CD4-positive, alpha-beta T cell treated with Interleukin-6 at 100 ng/mL for 8 hours (primary cell): Measurements from ENCODE around the gene PRDM4.

Experiments
- DNase-seq: peaks from one replicate; pipeline ENCODE4 v3.0.0-alpha.2; 2020; ENCODE audit warnings: mixed read lengths, low spot score

Gene PRDM4

GRCh38 chr12:107760809-107761501 lies at the start of gene PRDM4:
TSS of gene PRDM4 (minus strand) at chr12:107761137. CDS start at chr12:107760515, 622 bp downstream.
- DNase-seq = peak; percentile 91

- no peak for DNase-seq
These were observed 46.7 kb upstream of the PRDM4 start for GRCh38 chr12:107807471-107808150.

GRCh38 chr12:107805488-107806180 lies 44.7 kb upstream of the PRDM4 start:
- no peak for DNase-seq

DNA sequence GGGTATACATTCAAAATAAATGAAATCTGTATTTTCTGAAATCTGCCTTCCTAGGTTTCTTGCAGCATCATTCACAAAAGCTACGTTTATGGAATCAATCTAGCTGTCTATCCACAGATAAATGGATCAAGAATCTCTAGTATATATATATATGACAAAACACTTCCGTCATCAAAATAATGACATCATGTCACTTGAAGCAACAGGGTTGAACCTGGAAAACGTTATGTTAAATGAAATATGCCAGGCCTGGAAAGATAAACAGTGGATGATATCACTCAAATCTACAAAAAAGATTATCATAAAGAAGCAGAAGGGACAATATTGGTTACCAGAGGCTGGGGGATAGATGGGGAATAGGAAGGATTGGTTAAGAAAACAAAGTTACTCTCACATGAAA lies 42.2 kb upstream of the PRDM4 start:
- DNase-seq = no peak

DNA sequence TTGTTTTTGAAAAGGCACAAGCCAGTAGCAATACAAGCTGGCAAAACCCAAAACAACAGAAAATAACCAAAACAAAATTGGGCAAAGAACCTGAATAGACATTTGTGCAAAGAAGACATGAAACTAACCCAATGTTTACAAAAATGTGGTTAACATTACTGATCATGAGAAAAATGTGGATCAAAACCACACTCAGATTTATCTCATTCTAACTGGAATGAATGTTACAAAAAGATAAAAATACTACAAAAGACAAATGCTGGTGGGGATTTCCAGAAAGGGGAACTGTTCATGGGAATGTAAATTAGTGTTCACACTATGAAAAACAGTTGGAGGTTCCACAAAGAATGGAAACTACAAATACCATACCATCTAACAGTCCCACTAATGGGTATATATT lies 40.2 kb upstream of the PRDM4 start:
- no peak for DNase-seq

DNA sequence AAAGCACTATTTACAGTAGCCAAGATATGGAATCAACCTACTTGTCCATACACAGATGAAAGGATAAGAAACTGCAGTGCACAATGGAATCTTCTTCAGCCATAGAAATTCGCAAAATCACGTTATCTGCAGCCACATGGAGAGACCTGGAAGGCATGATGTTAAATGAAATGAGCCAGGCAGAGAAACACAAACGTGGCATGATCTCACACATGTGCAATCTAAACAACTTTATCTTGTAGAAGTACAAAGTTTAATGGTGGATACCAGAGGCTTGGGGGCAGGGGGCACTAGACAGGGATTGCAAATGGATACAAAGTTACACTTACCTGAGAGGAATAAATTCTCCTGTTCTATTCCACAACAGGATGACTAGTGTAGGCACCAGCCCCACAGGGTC lies 37.6 kb upstream of the PRDM4 start:
- no peak for DNase-seq

DNA sequence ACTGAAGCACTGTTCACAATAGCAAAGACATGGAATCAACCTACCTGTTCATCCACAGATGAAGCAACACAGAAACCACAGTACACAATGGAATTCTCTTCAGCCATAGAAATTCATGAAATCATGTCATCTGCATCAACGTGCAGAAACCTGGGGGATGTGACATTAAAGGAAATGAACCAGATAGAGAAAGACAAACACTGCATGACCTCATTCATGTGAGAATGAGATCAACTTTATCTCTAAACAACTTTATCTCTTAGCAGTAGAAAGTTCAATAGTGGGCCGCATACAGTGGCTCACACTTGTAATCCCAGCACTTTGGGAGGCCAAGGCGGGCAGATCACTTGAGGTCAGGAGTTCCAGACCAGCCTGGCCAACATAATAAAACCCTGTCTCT lies 33.5 kb upstream of the PRDM4 start:
- DNase-seq = no peak

GRCh38 chr12:107791465-107792089 lies 30.6 kb upstream of the PRDM4 start:
- DNase-seq = no peak

- no peak for DNase-seq
These were observed 27.9 kb upstream of the PRDM4 start for GRCh38 chr12:107788690-107789458.

GRCh38 chr12:107788281-107788680 lies 27.3 kb upstream of the PRDM4 start:
- DNase-seq = no peak

GRCh38 chr12:107783406-107784376 lies 22.8 kb upstream of the PRDM4 start:
- no peak for DNase-seq

DNA sequence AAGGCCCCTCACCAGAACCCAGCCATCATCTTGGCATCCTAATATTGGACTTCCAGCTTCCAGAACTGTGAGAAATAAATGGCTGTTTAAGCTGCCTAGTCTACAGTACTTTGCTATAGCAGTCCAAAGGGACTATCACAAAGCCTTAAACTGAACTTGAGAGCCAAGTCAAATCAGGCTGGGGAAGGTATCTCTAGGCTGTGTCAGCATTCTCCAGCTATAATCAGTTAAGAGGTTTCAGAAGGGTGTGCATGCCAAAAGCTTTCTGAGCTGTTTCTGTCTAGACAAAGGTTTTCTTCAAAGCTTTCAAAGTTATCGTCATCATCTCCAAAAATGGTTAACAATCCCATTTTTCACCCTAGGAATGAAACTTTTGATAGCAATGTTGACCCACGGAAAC lies 21.1 kb upstream of the PRDM4 start:
- no peak for DNase-seq

DNA sequence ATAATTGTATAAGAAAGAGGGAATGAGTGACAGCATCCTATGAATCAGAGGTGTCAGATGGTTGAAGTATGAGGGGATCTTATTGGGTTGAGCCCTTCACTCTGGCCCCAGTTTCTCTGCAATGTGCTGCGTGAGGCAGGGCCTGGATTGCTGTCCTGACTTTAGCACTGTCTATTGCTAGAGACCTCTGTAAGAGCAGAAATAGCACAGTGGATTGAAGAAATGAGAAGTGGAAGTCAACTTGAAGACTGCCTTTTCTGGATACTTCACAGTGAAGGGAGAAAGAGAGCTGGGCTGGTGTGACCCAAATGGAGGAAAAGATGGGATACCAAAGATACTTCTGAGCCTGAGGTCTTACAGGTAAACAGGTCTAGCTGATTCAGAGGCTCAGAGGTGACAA lies 19.4 kb upstream of the PRDM4 start:
- no peak for DNase-seq

- DNase-seq = no peak
These were observed 18.3 kb upstream of the PRDM4 start for GRCh38 chr12:107779077-107779831.

DNA sequence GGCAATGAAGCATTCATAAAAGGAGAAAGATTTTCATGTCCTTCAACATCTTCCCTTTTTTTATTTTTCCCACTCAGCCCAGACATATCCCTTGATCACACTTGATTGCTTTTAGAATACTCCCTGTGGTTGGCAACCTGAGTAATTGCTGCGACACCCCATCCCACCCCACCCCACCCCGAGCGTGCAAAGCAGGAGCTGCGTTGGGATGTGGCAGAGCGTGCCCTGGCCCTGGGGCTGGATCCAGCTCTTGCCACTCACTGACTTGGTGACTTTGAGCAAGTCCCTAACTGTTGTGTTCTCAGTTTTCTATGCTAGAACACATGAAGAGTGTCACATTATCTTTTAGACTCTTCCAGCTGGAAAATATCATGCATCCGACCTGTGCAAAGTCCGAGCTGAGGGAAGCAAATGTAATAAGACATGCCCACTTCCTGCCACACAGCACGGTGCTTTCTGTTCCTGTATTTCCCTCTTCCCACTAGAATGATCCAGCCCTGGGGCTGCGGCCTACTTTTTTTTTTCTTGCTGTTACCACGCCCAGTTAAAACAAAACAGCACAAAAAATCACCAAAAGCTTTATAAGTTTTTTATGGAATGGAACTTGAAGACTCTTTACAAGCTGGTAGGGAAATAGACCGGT lies 17.6 kb upstream of the PRDM4 start:
- no peak for DNase-seq

- DNase-seq = no peak
These were observed 15.2 kb upstream of the PRDM4 start for GRCh38 chr12:107776171-107776570.

DNA sequence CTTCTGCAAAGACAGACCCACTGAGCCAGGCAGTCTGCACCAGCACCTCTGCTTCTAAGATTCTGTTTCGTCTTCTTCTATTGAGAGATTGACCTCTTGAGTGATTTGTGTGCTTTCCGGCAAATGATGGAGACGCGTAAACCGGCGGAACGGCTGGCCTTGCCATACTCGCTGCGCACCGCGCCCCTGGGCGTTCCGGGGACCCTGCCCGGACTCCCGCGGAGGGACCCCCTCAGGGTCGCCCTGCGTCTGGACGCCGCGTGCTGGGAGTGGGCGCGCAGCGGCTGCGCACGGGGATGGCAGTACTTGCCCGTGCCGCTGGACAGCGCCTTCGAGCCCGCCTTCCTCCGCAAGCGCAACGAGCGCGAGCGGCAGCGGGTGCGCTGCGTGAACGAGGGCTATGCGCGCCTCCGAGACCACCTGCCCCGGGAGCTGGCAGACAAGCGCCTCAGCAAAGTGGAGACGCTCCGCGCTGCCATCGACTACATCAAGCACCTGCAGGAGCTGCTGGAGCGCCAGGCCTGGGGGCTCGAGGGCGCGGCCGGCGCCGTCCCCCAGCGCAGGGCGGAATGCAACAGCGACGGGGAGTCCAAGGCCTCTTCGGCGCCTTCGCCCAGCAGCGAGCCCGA lies 14.3 kb upstream of the PRDM4 start:
- no peak for DNase-seq

DNA sequence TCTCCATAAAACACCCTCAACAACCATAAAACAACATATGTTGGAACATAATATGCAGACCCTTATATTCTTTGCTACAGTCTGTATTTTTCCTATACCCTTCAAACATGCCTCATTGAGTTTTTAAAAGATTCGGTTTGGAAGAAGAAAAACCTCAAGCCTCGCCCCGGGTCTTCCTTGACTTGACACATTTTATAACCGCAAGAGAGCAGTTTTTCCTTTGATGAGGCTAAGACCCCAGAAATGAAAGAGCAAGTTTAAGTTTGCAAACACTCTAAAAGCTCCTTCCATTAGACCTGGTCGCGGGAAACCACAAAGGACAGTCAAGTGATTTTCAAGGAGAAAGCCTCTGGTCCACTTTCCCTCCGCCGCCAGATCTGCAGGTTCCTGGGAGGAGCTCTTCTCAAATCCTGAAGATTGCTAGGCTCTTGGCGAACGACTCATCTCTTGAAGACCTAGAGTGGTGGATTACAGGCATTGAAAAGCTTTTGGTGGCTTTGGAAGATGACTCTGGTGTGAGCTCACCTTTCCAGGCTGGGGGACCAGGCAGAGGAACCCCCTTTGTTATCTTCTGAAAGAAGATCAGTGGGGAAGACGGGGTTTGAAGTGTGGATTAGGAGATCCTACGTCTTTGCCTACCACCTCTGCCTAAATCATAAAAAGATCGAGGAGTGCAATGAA lies 13.6 kb upstream of the PRDM4 start, which contains the start of gene ASCL4:
Gene ASCL4 (plus strand): TSS at position 356 of the 681 bp plus-strand sequence. CDS start 515 bp downstream, outside the sequence.
- DNase-seq = no peak
